ENCODE data around the gene RBL2.

The RBL2 gene

DNA sequence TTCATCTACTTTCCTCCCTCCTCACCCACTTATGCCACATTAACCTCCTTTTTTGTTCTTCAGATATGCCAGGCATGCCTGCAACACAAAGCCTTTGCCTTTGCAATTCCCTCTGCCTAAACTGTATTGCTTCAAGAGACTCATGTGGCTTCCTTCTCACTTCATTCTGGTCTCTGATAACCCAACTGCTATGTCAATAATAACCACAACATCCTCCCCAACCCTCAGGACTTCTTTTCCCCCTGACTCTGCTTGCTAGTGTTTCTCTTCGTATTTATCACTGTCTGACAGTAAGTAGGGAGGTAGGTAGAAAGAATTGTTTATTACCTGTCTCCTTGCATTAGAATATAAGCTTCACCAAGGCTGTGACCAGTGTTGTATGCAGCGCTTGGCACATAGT is 22.4 kb downstream of the RBL2 start:
- no peak for DNase-seq

DNA sequence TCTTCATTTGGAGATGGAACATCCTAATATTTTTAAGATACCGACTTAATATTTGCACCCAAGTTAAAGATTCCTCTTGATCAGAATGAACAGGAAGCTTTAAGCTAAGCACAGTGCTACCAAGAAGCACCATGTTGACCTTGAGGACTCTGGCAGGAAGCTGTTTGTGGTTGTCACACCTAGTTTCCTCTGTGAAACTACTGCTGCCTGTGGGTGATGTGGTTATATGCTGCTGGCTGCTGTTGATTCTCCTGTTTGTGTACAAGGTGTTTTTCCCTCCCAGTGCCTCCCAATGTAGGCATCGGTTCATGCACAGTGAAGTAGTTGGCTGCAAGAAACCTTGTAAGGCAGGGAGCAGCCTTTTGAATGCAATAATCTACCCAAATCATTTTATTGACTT is 23.4 kb downstream of the RBL2 start:
- DNase-seq = no peak

DNA sequence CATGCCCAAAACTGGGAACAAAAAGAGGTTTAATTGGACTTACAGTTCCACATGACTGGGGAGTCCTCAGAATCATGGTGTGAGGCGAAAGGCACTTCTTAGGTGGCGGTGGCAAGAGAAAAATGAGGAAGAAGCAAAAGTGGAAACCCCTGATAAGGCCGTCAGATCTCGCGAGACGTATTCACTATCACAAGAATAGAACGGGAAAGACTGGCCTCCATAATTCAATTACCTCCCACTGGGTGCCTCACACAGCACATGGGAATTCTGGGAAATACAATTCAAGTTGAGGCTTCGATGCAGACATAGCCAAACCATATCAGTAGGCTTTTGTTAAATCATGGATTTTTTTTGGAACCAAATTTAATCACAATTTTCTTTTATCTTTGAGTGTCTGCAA is 24.4 kb downstream of the RBL2 start:
- no peak for DNase-seq

DNA sequence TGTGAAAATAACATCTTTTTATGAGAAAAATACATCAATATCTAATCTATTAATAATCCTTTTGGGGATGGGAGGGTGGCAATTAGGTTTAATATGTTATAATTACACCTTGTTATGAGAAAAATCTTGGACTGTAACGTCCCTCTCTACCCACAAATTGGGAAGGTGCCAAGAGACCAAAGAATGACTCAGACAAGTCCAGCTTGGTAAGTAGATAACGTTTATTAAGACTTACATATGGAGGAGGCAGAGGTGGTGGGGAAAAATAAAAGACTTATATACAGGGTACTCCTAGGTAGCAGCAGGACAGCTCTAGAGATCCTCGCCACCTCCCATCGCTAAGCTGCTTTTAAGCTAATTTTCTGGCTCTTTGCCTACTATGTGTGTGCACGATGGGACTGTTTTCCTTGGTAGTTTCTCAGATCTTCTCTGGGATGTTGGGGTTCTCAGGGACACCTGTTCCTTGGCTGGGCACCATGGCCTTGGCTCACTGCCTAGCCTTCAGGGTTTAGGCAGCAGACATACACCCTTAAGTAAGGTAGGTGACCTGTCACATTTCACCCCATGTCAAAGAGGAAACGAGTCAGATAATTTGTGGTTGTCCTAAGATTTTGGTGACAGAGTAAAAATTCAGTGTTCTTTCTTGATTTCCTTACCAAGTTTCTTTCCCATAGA is 31.5 kb downstream of the RBL2 start:
- no peak for DNase-seq

DNA sequence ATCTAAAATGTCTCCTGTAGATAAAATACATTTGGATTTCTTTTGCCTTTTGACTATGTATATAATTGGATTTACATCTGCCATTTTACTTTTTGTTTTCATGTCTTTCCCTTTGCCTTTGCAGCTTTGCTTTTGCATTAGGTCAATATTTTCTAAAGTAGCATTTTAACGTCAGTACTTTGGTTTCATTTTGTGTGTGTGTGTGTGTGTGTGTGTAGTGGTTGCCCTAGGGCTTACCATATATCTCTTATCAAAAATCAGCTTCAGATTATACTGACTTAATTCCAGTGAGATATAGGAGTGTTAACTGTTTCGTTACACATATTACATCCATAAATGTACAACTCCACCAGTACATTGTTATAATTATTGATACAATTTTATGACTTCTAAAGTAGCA is 42.6 kb downstream of the RBL2 start:
- DNase-seq = no peak

DNA sequence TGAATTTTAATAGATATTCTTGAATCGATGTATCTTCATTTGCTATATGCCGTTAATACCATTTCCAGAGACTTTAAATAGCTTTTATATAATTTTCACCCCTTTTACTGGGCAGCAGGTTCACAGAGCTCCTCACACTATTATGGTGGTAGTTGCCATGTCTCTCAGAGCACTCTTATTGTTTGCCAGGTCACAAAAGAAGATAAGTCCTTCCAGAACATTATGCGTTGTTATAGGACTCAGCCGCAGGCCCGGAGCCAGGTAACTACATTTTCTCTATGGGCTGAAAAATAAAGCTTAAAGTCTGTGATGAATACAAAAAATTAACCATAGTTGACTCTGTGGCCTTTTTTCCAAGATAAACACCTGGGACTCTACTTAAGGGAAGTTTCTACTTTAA is 44.7 kb downstream of the RBL2 start:
- DNase-seq = no peak

DNA sequence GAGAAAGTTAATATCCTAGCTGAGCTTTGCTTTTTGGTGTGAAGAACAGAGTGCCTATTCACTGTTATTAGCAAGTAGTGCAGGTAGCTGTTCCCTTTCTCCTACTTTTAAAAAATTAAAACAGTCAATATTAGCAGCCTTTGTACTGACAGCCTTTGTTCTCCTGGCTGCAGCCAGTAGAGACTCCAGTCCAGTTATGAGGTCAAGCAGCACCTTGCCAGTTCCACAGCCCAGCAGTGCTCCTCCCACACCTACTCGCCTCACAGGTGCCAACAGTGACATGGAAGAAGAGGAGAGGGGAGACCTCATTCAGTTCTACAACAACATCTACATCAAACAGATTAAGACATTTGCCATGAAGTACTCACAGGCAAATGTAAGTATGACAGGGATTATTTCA is 46.1 kb downstream of the RBL2 start:
- no peak for DNase-seq

DNA sequence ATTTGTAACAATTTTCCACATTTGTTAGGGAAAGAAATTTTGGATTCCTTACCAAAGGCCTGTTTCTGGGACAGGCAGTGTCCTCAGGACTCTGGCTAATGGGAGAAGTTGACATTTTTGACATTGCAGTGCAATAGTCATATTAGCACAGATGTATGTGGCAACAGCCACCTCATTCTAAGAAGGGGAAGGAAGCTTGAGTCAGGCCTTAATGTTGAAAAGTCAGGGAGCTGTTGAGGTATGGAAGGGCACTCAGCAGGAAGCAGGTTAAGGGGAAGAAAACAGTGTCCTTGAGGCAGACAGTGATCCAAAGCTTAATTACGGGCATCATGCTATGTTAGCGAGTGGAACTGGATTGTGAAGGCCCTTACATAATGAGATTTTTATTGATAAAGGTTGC is 47.9 kb downstream of the RBL2 start:
- peak; percentile 84 to 87 for DNase-seq

DNA sequence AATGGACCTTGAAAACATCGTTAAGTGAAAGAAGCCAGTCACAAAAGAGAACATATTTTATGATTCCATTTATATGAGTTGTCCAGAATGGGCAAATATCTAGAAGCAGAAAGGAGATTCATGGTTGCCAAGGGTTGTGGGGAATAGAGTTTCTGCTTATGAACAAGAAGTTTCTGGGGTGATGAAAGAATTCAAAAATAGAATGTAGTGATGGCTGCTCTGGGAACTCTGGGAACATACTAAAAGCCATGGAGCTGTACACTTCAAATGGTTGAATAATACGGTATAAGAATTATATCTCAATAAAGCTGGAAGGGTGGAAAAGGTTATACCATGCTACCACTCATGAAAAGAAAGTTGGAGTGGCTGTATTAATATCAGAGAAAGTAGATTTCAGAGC is 50.3 kb downstream of the RBL2 start:
- DNase-seq = no peak

DNA sequence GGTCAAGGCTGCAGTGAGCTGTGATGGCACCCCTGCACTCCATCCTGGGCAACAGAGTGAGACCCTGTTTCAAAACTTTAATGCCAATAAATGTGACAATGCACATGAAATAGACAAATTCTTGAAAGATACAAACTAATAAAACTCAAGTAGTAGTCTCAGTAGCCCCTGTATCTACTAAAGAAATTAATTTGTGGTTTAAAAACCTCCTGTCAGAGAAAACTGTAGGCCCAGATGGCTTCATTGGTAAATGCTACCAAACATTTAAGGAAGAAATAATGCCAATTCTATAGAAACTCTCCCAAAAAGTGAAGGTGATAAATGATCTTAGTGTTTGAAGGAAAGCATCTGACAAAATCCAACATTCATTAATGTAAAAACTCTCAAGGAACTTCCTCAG is 52.0 kb downstream of the RBL2 start:
- no peak for DNase-seq

DNA sequence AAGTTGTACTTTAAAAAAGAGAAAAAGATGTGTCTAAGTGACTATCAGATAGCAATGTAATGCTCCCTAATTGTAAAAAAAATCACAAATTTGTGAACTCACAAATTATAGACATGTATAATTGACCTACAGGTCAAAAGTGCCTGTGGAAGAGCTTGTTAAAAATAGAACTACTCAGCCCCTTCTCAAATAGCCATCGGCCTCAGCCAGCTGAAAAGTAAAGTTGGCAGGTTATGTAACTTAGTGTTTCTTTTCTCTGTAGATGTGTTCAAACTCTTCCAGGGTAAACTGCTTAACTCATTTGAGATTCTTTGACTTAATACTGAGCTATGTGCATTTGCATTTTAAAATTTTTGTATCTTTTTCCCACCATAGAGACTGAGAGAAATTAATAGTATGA is 55.5 kb downstream of the RBL2 start:
- DNase-seq = no peak

DNA sequence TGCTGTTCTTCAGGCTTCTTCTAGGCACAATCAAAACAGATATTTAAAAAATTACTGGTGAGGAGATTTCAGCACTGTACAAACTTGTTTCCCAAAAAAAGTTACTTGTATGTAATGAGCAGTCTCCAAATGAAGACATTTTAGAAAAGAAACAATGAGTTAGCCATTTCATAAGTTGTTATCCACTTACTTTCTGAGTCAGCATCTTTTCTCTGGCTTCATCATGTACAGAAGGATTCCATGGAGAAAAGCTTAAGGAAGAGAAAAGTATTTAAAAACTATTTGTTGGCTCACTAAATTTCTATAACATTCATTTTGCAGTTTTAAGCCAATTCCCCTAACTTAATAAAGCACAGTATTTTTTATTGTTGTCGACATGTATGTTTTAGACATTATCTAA is 58.2 kb downstream of the RBL2 start:
- DNase-seq = no peak

DNA sequence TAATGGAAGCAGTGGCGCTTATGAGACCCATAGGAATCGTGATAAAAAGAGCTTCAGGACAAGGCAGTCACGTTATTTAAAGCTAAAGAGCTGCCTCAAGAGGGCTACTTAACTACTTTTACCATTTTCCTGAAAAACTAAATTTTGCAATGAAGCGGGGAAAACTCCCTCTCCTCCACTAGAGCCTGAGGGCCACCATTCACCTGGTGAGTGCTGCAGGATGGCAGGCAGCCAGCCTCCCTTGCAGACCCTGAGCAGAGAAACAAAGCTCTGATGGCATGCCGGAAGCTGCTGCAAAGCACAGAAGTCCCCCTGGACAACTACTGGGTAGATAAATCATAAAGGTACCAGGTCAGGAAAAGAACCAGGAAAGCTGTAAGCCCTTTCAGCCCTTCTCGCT is 60.4 kb downstream of the RBL2 start:
- DNase-seq = no peak

DNA sequence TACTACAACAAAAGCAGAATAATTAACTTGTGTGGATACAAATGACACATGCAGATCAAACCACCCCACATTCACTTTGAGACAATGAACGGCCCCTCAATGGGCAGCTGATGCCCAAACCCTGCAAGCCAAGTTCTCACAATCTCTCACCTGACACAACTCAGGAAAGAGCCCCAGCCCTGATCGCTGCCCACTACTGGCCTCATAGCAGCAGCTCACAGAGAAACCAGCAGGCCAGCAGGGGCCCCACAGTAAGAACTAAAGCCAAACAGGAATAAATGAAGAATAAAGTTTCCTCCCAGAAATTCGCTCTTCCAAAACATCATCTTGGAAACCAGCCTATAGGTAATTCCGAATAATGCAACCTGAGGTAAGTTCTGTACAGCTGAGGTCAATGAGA is 61.1 kb downstream of the RBL2 start:
- no peak for DNase-seq

DNA sequence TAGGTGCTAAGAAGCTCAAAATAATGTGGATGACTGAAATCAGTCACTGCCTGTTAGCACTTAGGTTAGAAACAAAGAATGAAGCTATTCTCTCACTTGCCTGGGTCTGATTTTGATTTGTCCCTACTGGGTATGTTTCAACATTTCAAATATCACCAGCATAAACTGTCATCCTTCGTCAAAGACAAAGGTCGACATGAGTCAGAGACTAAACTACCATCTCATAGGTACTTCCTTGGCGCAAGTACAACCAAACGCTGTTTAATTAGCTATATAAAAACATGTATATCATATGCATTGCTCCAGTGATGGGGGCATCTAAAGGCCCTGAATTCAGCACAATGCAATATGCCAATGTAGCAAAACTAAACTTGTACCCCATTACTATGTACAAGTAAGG is 64.7 kb downstream of the RBL2 start:
- no peak for DNase-seq

DNA sequence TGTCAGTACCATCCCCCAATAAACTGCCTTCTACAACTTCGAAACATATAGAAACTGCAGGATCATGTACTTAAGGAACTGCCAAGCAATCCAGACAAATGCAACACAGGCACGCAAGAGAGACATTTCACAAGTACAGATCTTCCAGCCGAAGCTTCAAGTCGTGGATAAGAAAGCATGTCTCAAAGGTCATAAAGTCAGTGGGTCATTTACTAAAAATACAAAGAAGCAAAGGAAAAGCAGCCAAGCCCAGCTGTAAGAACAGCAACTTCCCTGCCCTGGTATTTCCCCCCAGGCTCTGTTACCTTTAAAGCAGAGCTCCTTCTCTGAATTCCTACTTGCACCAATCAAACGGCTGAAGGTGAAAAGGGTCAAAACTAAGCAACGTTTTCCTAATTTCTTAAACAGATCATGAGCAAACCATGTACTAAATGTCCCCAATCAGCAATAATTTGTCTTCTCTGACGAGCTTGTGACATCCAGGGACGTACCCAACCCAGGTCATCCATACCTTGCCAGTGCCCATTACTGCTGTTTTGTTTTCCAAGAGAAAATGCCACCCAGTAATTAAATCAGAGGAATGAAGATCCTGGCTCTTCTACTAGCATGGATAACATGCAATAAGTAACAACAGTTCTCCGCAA is 67.1 kb downstream of the RBL2 start:
- peak; percentile 26 to 49 for DNase-seq

DNA sequence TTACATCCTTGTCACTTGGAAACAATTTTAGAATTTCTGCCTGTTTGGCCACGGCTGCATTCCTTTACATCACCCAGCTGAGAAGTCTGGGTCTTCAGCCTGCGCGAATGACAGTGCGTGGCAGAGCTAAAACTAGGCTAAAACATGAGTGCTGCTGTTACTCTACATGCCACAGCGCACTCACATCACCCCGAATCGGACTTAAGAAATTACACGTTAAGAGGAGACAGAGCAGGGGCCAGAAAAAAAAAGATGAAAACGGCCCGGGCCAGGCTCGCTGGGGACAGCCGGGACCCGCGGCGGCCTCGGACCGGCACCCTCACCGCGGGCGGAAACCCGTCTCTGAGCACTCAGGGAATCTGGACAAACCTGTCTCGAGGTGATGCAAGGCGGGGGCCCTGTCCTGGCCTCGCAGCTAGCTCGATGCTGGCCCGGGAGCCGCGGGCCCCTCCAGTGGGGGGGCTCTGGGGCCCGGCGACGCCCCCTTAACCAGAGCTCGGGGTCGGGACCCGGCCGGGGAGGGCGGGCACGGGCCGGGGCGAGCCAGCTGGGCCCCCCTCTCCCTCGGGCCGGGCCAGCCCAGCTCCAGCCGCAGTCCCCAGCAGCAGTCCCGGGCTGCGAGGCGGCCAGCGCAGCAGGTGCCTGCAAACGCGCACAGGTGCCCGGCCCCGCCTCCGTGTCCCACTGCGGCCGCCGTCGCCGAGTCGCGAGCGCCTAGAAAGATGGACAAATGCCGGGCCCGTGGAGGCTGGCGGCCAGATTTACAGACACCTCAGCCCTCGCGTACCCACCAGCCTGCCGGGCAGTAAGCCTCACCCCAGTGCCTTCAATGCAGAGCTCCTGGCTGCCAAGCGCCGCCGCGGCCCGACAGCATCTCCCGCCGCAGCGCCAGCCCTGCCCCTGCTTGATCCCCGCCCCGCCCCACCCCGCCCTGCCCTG is 68.3 kb downstream of the RBL2 start, which contains the start of gene AKTIP:
TSS of gene AKTIP (minus strand) at position 879 of the 939 bp plus-strand sequence. CDS start 2,950 bp downstream, outside the sequence.
- DNase-seq = no peak

DNA sequence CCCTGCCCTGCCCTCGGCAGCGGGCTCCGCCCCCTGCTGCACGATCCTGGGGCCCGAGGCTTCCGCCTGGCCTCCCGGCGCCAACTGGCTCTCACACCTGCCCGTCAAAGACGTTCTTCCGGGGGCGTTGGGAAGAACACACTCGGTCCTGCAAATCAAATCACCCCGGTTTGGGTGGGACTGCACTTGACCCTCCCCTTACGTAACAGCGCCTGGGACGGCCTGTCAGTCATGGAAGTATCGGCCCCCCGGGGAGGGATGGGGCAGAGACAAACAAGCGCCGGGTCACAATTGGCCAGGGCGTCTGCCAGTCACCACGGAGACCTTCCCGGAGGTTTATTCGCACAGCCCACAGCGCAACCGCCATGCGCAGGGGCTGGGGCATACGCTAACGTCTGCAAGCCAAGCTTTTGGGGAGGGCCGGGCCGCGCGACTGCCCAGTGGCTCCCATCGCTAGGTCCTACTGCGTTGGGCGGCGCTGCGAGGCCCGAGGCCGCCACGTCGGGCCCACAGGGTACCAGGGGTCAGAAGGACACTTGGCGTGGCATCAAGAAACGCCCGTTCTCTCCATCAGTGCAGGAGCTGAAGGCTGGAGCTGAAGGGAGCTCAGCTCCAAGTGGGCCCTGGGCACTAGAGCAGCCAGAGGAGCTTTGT is 69.1 kb downstream of the RBL2 start:
- peak; percentile 100 for DNase-seq

DNA sequence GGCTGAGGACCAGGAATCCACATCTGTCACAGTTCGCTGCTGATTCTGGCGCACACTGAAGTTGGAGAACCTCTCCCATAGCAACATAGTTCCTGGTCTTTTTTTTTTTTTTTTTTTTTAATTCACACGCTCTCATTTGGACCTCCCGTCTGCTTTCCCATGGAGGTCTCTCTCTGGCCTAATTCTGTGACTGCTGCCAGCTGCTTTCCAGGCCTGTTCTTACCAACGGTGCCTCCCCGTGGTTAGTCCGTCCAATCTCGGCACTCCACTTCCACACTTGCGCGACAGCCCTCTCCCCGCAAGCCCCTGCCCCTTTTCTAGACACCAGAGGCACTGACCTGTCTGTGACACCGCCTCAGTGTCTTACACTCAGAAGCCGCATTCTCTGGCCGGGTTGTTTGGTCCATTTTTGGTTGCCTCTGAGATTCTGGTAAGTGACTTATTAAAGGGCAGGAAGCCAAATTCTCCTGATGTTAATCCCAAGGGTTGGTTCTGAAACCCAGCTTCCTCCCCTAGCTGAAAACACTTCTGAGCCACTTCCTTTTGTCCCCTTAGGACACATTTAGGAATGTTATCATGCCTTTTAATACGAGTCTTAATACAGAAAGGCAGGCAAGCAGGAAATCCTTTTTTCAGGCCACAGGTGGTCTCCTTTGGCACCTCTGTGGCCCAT is 69.9 kb downstream of the RBL2 start:
- no peak for DNase-seq

DNA sequence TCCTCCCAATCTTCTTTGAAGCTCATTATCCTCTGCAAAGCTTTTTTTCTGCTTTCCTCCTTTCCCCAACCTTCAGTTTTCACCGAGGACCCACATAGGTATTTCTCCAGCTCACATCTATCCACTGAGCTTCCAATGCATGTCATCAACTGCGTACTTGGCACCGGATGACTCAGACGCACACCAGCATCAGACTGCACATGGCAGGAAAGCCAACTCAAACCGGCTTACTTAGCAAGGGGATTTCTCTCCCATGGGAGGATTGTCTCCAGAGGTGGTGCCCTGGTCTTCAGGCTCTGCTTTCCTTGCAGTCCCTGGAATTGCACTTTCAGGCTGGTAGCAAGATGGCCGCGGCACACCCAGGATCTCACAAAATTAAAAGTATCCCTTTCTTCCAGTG is 70.4 kb downstream of the RBL2 start:
- DNase-seq = no peak

DNA sequence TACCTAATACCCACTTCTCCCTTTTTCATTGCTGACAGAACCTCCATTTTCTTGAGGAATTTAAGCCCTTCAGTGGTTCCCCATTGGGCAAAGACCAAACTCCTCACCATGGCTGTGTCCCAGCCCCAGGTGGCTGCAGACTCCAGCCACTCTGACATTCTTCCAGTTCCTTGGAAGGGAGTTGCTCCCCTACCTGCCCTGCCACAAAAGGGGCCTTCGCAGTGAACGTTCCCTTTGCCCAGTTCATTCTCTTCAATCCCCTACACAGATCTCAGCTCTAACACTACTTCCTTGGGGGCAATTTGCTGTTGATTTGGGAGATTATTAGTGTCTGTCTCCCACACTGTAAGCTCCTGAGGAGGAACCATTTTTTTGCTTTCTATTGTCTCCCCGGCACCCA is 72.0 kb downstream of the RBL2 start:
- DNase-seq = no peak

DNA sequence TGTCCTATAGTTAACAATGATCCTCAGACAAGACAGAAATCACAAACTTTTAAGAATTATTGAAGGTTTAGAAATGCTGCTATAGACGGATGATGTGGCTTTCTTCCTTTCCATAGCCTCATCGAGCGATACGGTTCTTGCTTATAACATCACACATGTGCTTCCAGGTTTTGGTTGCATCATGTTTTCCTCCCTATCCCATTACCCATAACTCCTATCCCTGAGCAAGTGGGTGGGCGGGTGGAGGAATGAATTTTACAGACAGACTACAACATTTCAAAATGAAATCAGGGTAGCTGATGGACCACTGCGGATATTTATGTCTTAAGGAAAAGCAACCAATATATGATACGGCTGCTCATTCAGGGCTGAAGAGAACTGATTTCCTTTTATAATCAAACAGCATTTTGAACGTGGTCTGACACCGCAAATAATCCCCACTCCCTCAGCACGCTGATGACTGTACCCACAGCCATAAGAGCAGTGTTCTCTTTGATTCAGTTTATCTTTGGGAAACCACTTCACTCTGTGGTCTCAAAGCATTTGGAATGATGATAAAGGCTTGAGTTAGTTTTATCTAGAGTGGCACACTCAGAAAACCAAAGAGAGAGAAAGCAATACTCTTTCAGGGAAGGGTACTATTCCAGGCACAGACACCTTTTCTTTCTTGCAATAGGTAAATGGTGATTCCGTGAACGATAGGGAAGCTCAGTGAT is 73.4 kb downstream of the RBL2 start:
- DNase-seq = no peak
